ENCODE data around the gene MEIS3.
A peak's percentile ranks its signal among the peaks of the same experiment; 100 is the strongest.

MEIS3 gene

GRCh38 chr19:47443331-47443730, 24.0 kb upstream of the MEIS3 start:
- Histone ChIP-seq H2AK5ac (ENCODE audit: low read depth, low read length) (no peak overlapping the region), H3K14ac (ENCODE audit: low read length) (no peak overlapping the region), H3K27ac (replicated peaks; ENCODE audit: low read length) (no peak overlapping the region), H3K9ac (ENCODE audit: low read depth, low read length, poor library complexity) (no peak overlapping the region), H3K23ac (ENCODE audit: low read depth, low read length, poor library complexity) (no peak overlapping the region), H2BK15ac (ENCODE audit: low read length) (no peak overlapping the region), H4K91ac (ENCODE audit: low read depth, low read length, poor library complexity) (no peak overlapping the region), H3K18ac (ENCODE audit: low read length) (no peak overlapping the region), H2BK120ac (ENCODE audit: low read depth, low read length) (no peak overlapping the region), H2BK5ac (ENCODE audit: low read length) (no peak overlapping the region), H3K36me3 (replicated peaks in 1 of 2; ENCODE audit: control insufficient read depth in 2 of 2, insufficient read depth in 2 of 2, low read length in 2 of 2) (no peaks in the 10 kb centered on the region), H3K27me3 (ENCODE audit: control insufficient read depth in 3 of 3, insufficient read depth in 3 of 3, low read depth in 1 of 3, low read length in 3 of 3) (peaks cover 4 to 41% (median 38%) of the 10 kb centered on the region in 3 experiments), H3K4ac (ENCODE audit: low read length) (no peak overlapping the region), H3K4me3 (ENCODE audit: low read length in 2 of 2) (peak overlapping the region in 1 of 2 donors; percentile 65), H3K4me1 (ENCODE audit: control insufficient read depth in 2 of 2, insufficient read depth in 1 of 2, low read depth in 1 of 2, low read length in 2 of 2) (peaks cover 4 to 11% of the 10 kb centered on the region in 2 donors), H4K8ac (ENCODE audit: low read depth, low read length) (no peak overlapping the region), H3K4me2 (ENCODE audit: insufficient read depth, low read length, poor library complexity, severe bottlenecking) (no peak overlapping the region), H2BK12ac (ENCODE audit: low read length) (no peak overlapping the region), H2AFZ (ENCODE audit: low read length) (no peak overlapping the region), H3K79me1 (ENCODE audit: low read depth, low read length) (peaks cover 2% of the 10 kb centered on the region), H3K9me3 (replicated peaks in 1 of 2; ENCODE audit: control insufficient read depth in 2 of 2, insufficient read depth in 1 of 2, low read depth in 1 of 2, low read length in 2 of 2) (peaks cover 0 to 1% of the 10 kb centered on the region in 2 donors)
- WGBS, 2 donors (ENCODE audit: extremely low coverage in 2 of 2, insufficient read length in 2 of 2, insufficient replicate concordance in 1 of 2) = no CpG with 5 or more reads among the region's 12 CpGs
- no peak for DNase-seq (ENCODE audit: low spot score)

GRCh38 chr19:47438793-47439220, 19.5 kb upstream of the MEIS3 start:
- no peak overlapping the region for H2AFZ ChIP-seq (ENCODE audit: low read length)
- H3K9me3 ChIP-seq (replicated peaks in 1 of 2; ENCODE audit: control insufficient read depth in 2 of 2, insufficient read depth in 1 of 2, low read depth in 1 of 2, low read length in 2 of 2) = no peaks in the 10 kb centered on the region
- H3K14ac ChIP-seq (ENCODE audit: low read length) = no peak overlapping the region
- H3K79me1 ChIP-seq (ENCODE audit: low read depth, low read length) = no peaks in the 10 kb centered on the region
- H3K36me3 ChIP-seq (replicated peaks in 1 of 2; ENCODE audit: control insufficient read depth in 2 of 2, insufficient read depth in 2 of 2, low read length in 2 of 2) = no peaks in the 10 kb centered on the region
- H2BK120ac ChIP-seq (ENCODE audit: low read depth, low read length) = no peak overlapping the region
- H3K4me1 ChIP-seq (ENCODE audit: control insufficient read depth in 2 of 2, insufficient read depth in 1 of 2, low read depth in 1 of 2, low read length in 2 of 2) = peaks cover 0 to 2% of the 10 kb centered on the region in 2 donors
- no peak overlapping the region for H3K4me2 ChIP-seq (ENCODE audit: insufficient read depth, low read length, poor library complexity, severe bottlenecking)
- no peak for DNase-seq (ENCODE audit: low spot score)
- no peak overlapping the region for H3K23ac ChIP-seq (ENCODE audit: low read depth, low read length, poor library complexity)
- no peak overlapping the region for H3K4ac ChIP-seq (ENCODE audit: low read length)
- H4K8ac ChIP-seq (ENCODE audit: low read depth, low read length) = no peak overlapping the region
- H3K4me3 ChIP-seq (ENCODE audit: low read length in 2 of 2) = no peak overlapping the region
- no peak overlapping the region for H2BK15ac ChIP-seq (ENCODE audit: low read length)
- WGBS, 2 donors (ENCODE audit: extremely low coverage in 2 of 2, insufficient read length in 2 of 2, insufficient replicate concordance in 1 of 2) = no CpG with 5 or more reads among the region's 5 CpGs
- H4K91ac ChIP-seq (ENCODE audit: low read depth, low read length, poor library complexity) = no peak overlapping the region
- H3K27me3 ChIP-seq (ENCODE audit: control insufficient read depth in 3 of 3, insufficient read depth in 3 of 3, low read depth in 1 of 3, low read length in 3 of 3) = peaks cover 0 to 10% (median 2%) of the 10 kb centered on the region in 3 experiments
- H3K18ac ChIP-seq (ENCODE audit: low read length) = no peak overlapping the region
- no peak overlapping the region for H2BK5ac ChIP-seq (ENCODE audit: low read length)
- no peak overlapping the region for H2AK5ac ChIP-seq (ENCODE audit: low read depth, low read length)
- no peak overlapping the region for H3K9ac ChIP-seq (ENCODE audit: low read depth, low read length, poor library complexity)
- no peak overlapping the region for H3K27ac ChIP-seq (replicated peaks; ENCODE audit: low read length)
- H2BK12ac ChIP-seq (ENCODE audit: low read length) = no peak overlapping the region

- whole genome bisulfite sequencing, 2 donors (ENCODE audit: extremely low coverage in 2 of 2, insufficient read length in 2 of 2, insufficient replicate concordance in 1 of 2) = no CpG with 5 or more reads among the region's 12 CpGs
- DNase-seq (ENCODE audit: low spot score) = no peak
- no peak overlapping the region for H2AFZ ChIP-seq (ENCODE audit: low read length)
These were observed 18.2 kb upstream of the MEIS3 start for GRCh38 chr19:47437500-47437899.

GRCh38 chr19:47436712-47437401, 17.5 kb upstream of the MEIS3 start:
- Histone ChIP-seq H3K14ac (ENCODE audit: low read length) (no peak overlapping the region), H3K4me1 (ENCODE audit: control insufficient read depth in 2 of 2, insufficient read depth in 1 of 2, low read depth in 1 of 2, low read length in 2 of 2) (peaks cover 0 to 2% of the 10 kb centered on the region in 2 donors), H2AFZ (ENCODE audit: low read length) (peak overlapping the region; percentile 23), H3K4me3 (ENCODE audit: low read length in 2 of 2) (no peak overlapping the region), H3K27ac (replicated peaks; ENCODE audit: low read length) (no peak overlapping the region), H3K4ac (ENCODE audit: low read length) (no peak overlapping the region), H3K9me3 (replicated peaks in 1 of 2; ENCODE audit: control insufficient read depth in 2 of 2, insufficient read depth in 1 of 2, low read depth in 1 of 2, low read length in 2 of 2) (no peaks in the 10 kb centered on the region), H2AK5ac (ENCODE audit: low read depth, low read length) (no peak overlapping the region), H2BK120ac (ENCODE audit: low read depth, low read length) (no peak overlapping the region), H3K23ac (ENCODE audit: low read depth, low read length, poor library complexity) (no peak overlapping the region), H4K91ac (ENCODE audit: low read depth, low read length, poor library complexity) (no peak overlapping the region), H3K27me3 (ENCODE audit: control insufficient read depth in 3 of 3, insufficient read depth in 3 of 3, low read depth in 1 of 3, low read length in 3 of 3) (peaks cover 0 to 2% (median 0%) of the 10 kb centered on the region in 3 experiments), H3K4me2 (ENCODE audit: insufficient read depth, low read length, poor library complexity, severe bottlenecking) (no peak overlapping the region), H2BK12ac (ENCODE audit: low read length) (no peak overlapping the region), H4K8ac (ENCODE audit: low read depth, low read length) (no peak overlapping the region), H2BK15ac (ENCODE audit: low read length) (no peak overlapping the region), H3K79me1 (ENCODE audit: low read depth, low read length) (no peaks in the 10 kb centered on the region), H3K9ac (ENCODE audit: low read depth, low read length, poor library complexity) (no peak overlapping the region), H2BK5ac (ENCODE audit: low read length) (no peak overlapping the region), H3K18ac (ENCODE audit: low read length) (no peak overlapping the region), H3K36me3 (replicated peaks in 1 of 2; ENCODE audit: control insufficient read depth in 2 of 2, insufficient read depth in 2 of 2, low read length in 2 of 2) (no peaks in the 10 kb centered on the region)
- WGBS, 2 donors (ENCODE audit: extremely low coverage in 2 of 2, insufficient read length in 2 of 2, insufficient replicate concordance in 1 of 2) = no CpG with 5 or more reads among the region's 17 CpGs
- DNase-seq (ENCODE audit: low spot score) = peak; percentile 85

More at GRCh38 chr19:47437500-47437899, 18.2 kb upstream of the MEIS3 start:
- H3K9ac ChIP-seq (ENCODE audit: low read depth, low read length, poor library complexity) = no peak overlapping the region
- no peak overlapping the region for H3K4me3 ChIP-seq (ENCODE audit: low read length in 2 of 2)
- no peak overlapping the region for H3K4me2 ChIP-seq (ENCODE audit: insufficient read depth, low read length, poor library complexity, severe bottlenecking)
- no peak overlapping the region for H2AK5ac ChIP-seq (ENCODE audit: low read depth, low read length)
- no peak overlapping the region for H2BK15ac ChIP-seq (ENCODE audit: low read length)
- H3K27me3 ChIP-seq (ENCODE audit: control insufficient read depth in 3 of 3, insufficient read depth in 3 of 3, low read depth in 1 of 3, low read length in 3 of 3) = peaks cover 0 to 2% (median 0%) of the 10 kb centered on the region in 3 experiments
- no peak overlapping the region for H2BK120ac ChIP-seq (ENCODE audit: low read depth, low read length)
- H4K8ac ChIP-seq (ENCODE audit: low read depth, low read length) = no peak overlapping the region
- H2BK12ac ChIP-seq (ENCODE audit: low read length) = no peak overlapping the region
- peak overlapping the region; percentile 5 for H3K23ac ChIP-seq (ENCODE audit: low read depth, low read length, poor library complexity)
- no peak overlapping the region for H2BK5ac ChIP-seq (ENCODE audit: low read length)
- H3K36me3 ChIP-seq (replicated peaks in 1 of 2; ENCODE audit: control insufficient read depth in 2 of 2, insufficient read depth in 2 of 2, low read length in 2 of 2) = no peaks in the 10 kb centered on the region
- H3K79me1 ChIP-seq (ENCODE audit: low read depth, low read length) = no peaks in the 10 kb centered on the region
- no peak overlapping the region for H3K4ac ChIP-seq (ENCODE audit: low read length)
- H3K27ac ChIP-seq (replicated peaks; ENCODE audit: low read length) = no peak overlapping the region
- no peak overlapping the region for H3K14ac ChIP-seq (ENCODE audit: low read length)
- H3K4me1 ChIP-seq (ENCODE audit: control insufficient read depth in 2 of 2, insufficient read depth in 1 of 2, low read depth in 1 of 2, low read length in 2 of 2) = peaks cover 0 to 2% of the 10 kb centered on the region in 2 donors
- no peaks in the 10 kb centered on the region for H3K9me3 ChIP-seq (replicated peaks in 1 of 2; ENCODE audit: control insufficient read depth in 2 of 2, insufficient read depth in 1 of 2, low read depth in 1 of 2, low read length in 2 of 2)
- no peak overlapping the region for H3K18ac ChIP-seq (ENCODE audit: low read length)
- no peak overlapping the region for H4K91ac ChIP-seq (ENCODE audit: low read depth, low read length, poor library complexity)
